Measurements from ENCODE around the gene SCARF2. TPM values are rescaled to one million over a fixed set of nuclear protein-coding genes. Genes with fewer than 3 reads are reported as not detected.
"Not testable (repeated sequence)": the region's sequence is repeated elsewhere in the genome, so short reads cannot be mapped to it uniquely, and the experiment has no call there.

The SCARF2 gene
- total and polyA plus RNA-seq, 7 experiments from 2014 or later = 0.21 to 2.6 (median 2.0) TPM

- H3K4me1 ChIP-seq (ENCODE audit: control insufficient read depth in 2 of 2, insufficient read depth in 2 of 2, low read length in 2 of 2); H3K4me3 Mint-ChIP-seq; H3K27me3 Mint-ChIP-seq; ATAC-seq; H3K27ac ChIP-seq (ENCODE audit: low read depth, low read length); H3K9me3 Mint-ChIP-seq; intact Hi-C loops (cut with micrococcal nuclease); H3K9me3 ChIP-seq (ENCODE audit: control insufficient read depth in 2 of 3, low read length in 3 of 3); POLR2A ChIA-PET; H3K4me1 Mint-ChIP-seq; H3K27me3 ChIP-seq (ENCODE audit: control insufficient read depth in 2 of 2, insufficient read depth in 2 of 2, low read length in 2 of 2); H3K4me3 ChIP-seq (ENCODE audit: low read length); DNase-seq; H3K27ac Mint-ChIP-seq: not testable (repeated sequence)
- CTCF ChIA-PET = interaction anchor here (1.4 to 1.5 kb wide), 2 partner anchors 32 to 33 kb away, joined by 4 read pairs; no protein-coding TSS in a partner anchor
- peaks cover 0 to 18% (median 0%) of the 10 kb centered on the region in 3 experiments for H3K36me3 ChIP-seq (ENCODE audit: control insufficient read depth in 2 of 3, insufficient read depth in 3 of 3, low read length in 3 of 3)
- peaks cover 6 to 44% (median 34%) of the 10 kb centered on the region in 5 donors for H3K36me3 Mint-ChIP-seq
Observed at GRCh38 chr22:20451129-20451778, 13.6 kb upstream of the SCARF2 start.

- Mint-ChIP-seq H3K27me3 (no peaks in the 10 kb centered on the region), H3K36me3 (peaks cover 0 to 42% (median 27%) of the 10 kb centered on the region in 5 donors), H3K4me3 (no peak overlapping the region), H3K4me1 (peaks cover 0 to 4% (median under 1%) of the 10 kb centered on the region in 7 donors), H3K9me3 (peaks cover 0 to 2% (median 0%) of the 10 kb centered on the region in 11 donors), H3K27ac (no peak overlapping the region)
- no peak overlapping the region for H3K4me3 ChIP-seq (ENCODE audit: low read length)
- no peaks in the 10 kb centered on the region for H3K4me1 ChIP-seq (ENCODE audit: control insufficient read depth in 2 of 2, insufficient read depth in 2 of 2, low read length in 2 of 2)
- no peaks in the 10 kb centered on the region for H3K9me3 ChIP-seq (ENCODE audit: control insufficient read depth in 2 of 3, low read length in 3 of 3)
- no peak overlapping the region for H3K27ac ChIP-seq (ENCODE audit: low read depth, low read length)
- ATAC-seq = no peak
- intact Hi-C loops (cut with micrococcal nuclease) = no loop called here
- ChIA-PET CTCF (interaction anchor here (1.5 kb wide), 1 partner anchor 32 kb away, joined by 4 read pairs; no protein-coding TSS in a partner anchor), POLR2A (no interaction called here)
- H3K36me3 ChIP-seq (ENCODE audit: control insufficient read depth in 2 of 3, insufficient read depth in 3 of 3, low read length in 3 of 3) = peaks cover 0 to 25% (median 0%) of the 10 kb centered on the region in 3 experiments
- DNase-seq = no peak
- H3K27me3 ChIP-seq (ENCODE audit: control insufficient read depth in 2 of 2, insufficient read depth in 2 of 2, low read length in 2 of 2) = no peaks in the 10 kb centered on the region
Observed at GRCh38 chr22:20450551-20450906, 12.9 kb upstream of the SCARF2 start.

- Histone ChIP-seq H3K4me3 (ENCODE audit: low read length) (no peak overlapping the region), H3K9me3 (ENCODE audit: control insufficient read depth in 2 of 3, low read length in 3 of 3) (no peaks in the 10 kb centered on the region), H3K27ac (ENCODE audit: low read depth, low read length) (no peak overlapping the region), H3K27me3 (ENCODE audit: control insufficient read depth in 2 of 2, insufficient read depth in 2 of 2, low read length in 2 of 2) (no peaks in the 10 kb centered on the region), H3K36me3 (ENCODE audit: control insufficient read depth in 2 of 3, insufficient read depth in 3 of 3, low read length in 3 of 3) (peaks cover 0 to 30% (median 0%) of the 10 kb centered on the region in 3 experiments), H3K4me1 (ENCODE audit: control insufficient read depth in 2 of 2, insufficient read depth in 2 of 2, low read length in 2 of 2) (no peaks in the 10 kb centered on the region)
- Mint-ChIP-seq H3K9me3 (peaks cover 0 to 2% (median 0%) of the 10 kb centered on the region in 11 donors), H3K27ac (no peak overlapping the region), H3K4me3 (no peak overlapping the region), H3K27me3 (no peaks in the 10 kb centered on the region), H3K4me1 (peaks cover 0 to under 1% (median 0%) of the 10 kb centered on the region in 7 donors), H3K36me3 (peaks cover 0 to 37% (median 27%) of the 10 kb centered on the region in 5 donors)
- ChIA-PET CTCF (interaction anchor here (0.6 to 1.5 kb wide), 3 partner anchors 12 to 37 kb away, joined by 4 read pairs; no protein-coding TSS in a partner anchor), POLR2A (no interaction called here)
- no peak for DNase-seq
- ATAC-seq = no peak
- intact Hi-C loops (cut with micrococcal nuclease) = no loop called here
Observed at GRCh38 chr22:20449819-20450550, 12.4 kb upstream of the SCARF2 start.

GRCh38 chr22:20448630-20449029 lies 11.0 kb upstream of the SCARF2 start:
- CTCF ChIA-PET = interaction anchor here (0.7 kb wide), 1 partner anchor 543 kb away, joined by 4 read pairs; no protein-coding TSS in a partner anchor
- Mint-ChIP-seq H3K36me3 (peaks cover 0 to 43% (median 34%) of the 10 kb centered on the region in 5 donors), H3K9me3 (no peaks in the 10 kb centered on the region), H3K4me1 (no peaks in the 10 kb centered on the region), H3K4me3 (no peak overlapping the region), H3K27ac (no peak overlapping the region), H3K27me3 (no peaks in the 10 kb centered on the region)
- no peak for ATAC-seq
- no peak for DNase-seq
- peaks cover 0 to 42% (median 0%) of the 10 kb centered on the region in 3 experiments for H3K36me3 ChIP-seq (ENCODE audit: control insufficient read depth in 2 of 3, insufficient read depth in 3 of 3, low read length in 3 of 3)
- no peak overlapping the region for H3K4me3 ChIP-seq (ENCODE audit: low read length)
- H3K9me3 ChIP-seq (ENCODE audit: control insufficient read depth in 2 of 3, low read length in 3 of 3) = no peaks in the 10 kb centered on the region
- intact Hi-C loops (cut with micrococcal nuclease) = no loop called here
- H3K4me1 ChIP-seq (ENCODE audit: control insufficient read depth in 2 of 2, insufficient read depth in 2 of 2, low read length in 2 of 2) = no peaks in the 10 kb centered on the region
- POLR2A ChIA-PET = interaction anchor here (0.7 kb wide), 2 partner anchors 16 to 23 kb away, joined by 3 read pairs; no protein-coding TSS in a partner anchor
- H3K27me3 ChIP-seq (ENCODE audit: control insufficient read depth in 2 of 2, insufficient read depth in 2 of 2, low read length in 2 of 2) = no peaks in the 10 kb centered on the region
- no peak overlapping the region for H3K27ac ChIP-seq (ENCODE audit: low read depth, low read length)

GRCh38 chr22:20446383-20446970 lies 8.9 kb upstream of the SCARF2 start:
- Histone ChIP-seq H3K27ac (ENCODE audit: low read depth, low read length) (no peak overlapping the region), H3K9me3 (ENCODE audit: control insufficient read depth in 2 of 3, low read length in 3 of 3) (no peaks in the 10 kb centered on the region), H3K36me3 (ENCODE audit: control insufficient read depth in 2 of 3, insufficient read depth in 3 of 3, low read length in 3 of 3) (peaks cover 0 to 48% (median 0%) of the 10 kb centered on the region in 3 experiments), H3K4me1 (ENCODE audit: control insufficient read depth in 2 of 2, insufficient read depth in 2 of 2, low read length in 2 of 2) (no peaks in the 10 kb centered on the region), H3K4me3 (ENCODE audit: low read length) (no peak overlapping the region), H3K27me3 (ENCODE audit: control insufficient read depth in 2 of 2, insufficient read depth in 2 of 2, low read length in 2 of 2) (no peaks in the 10 kb centered on the region)
- no peaks in the 10 kb centered on the region for H3K4me1 Mint-ChIP-seq
- no peaks in the 10 kb centered on the region for H3K27me3 Mint-ChIP-seq
- CTCF ChIA-PET = no interaction called here
- DNase-seq (no peak), ATAC-seq (no peak)
- no peaks in the 10 kb centered on the region for H3K9me3 Mint-ChIP-seq
- no peak overlapping the region for H3K27ac Mint-ChIP-seq
- POLR2A ChIA-PET = interaction anchor here (0.6 kb wide), 1 partner anchor 9 kb away, joined by 3 read pairs; no protein-coding TSS in a partner anchor
- no peak overlapping the region for H3K4me3 Mint-ChIP-seq
- peaks cover 0 to 49% (median 32%) of the 10 kb centered on the region in 5 donors for H3K36me3 Mint-ChIP-seq
- intact Hi-C loops (cut with micrococcal nuclease) = no loop called here

- DNase-seq (no peak), ATAC-seq (no peak)
- CTCF ChIA-PET = no interaction called here
- Mint-ChIP-seq H3K36me3 (peaks cover 0 to 43% (median 22%) of the 10 kb centered on the region in 5 donors), H3K9me3 (no peaks in the 10 kb centered on the region), H3K4me3 (no peak overlapping the region), H3K27ac (no peak overlapping the region), H3K27me3 (peaks cover 0 to 3% (median 0%) of the 10 kb centered on the region in 5 donors), H3K4me1 (peaks cover 0 to 1% (median 0%) of the 10 kb centered on the region in 7 donors)
- no peak overlapping the region for H3K4me3 ChIP-seq (ENCODE audit: low read length)
- intact Hi-C loops (cut with micrococcal nuclease) = no loop called here
- H3K9me3 ChIP-seq (ENCODE audit: control insufficient read depth in 2 of 3, low read length in 3 of 3) = no peaks in the 10 kb centered on the region
- H3K27ac ChIP-seq (ENCODE audit: low read depth, low read length) = no peak overlapping the region
- H3K36me3 ChIP-seq (ENCODE audit: control insufficient read depth in 2 of 3, insufficient read depth in 3 of 3, low read length in 3 of 3) = peaks cover 0 to 56% (median 0%) of the 10 kb centered on the region in 3 experiments
- POLR2A ChIA-PET = interaction anchor here (0.6 to 1.0 kb wide), 3 partner anchors 12 to 147 kb away, joined by 3 to 4 read pairs (median 3); no protein-coding TSS in a partner anchor
- H3K4me1 ChIP-seq (ENCODE audit: control insufficient read depth in 2 of 2, insufficient read depth in 2 of 2, low read length in 2 of 2) = no peaks in the 10 kb centered on the region
- no peaks in the 10 kb centered on the region for H3K27me3 ChIP-seq (ENCODE audit: control insufficient read depth in 2 of 2, insufficient read depth in 2 of 2, low read length in 2 of 2)
Observed at GRCh38 chr22:20444325-20444724, 6.7 kb upstream of the SCARF2 start.
